ENCODE results near the gene GARIN5B. TPM values are rescaled to one million over a fixed set of nuclear protein-coding genes. Genes with fewer than 3 reads are reported as not detected.
A peak's percentile ranks its signal among the peaks of the same experiment; 100 is the strongest.

Gene GARIN5B
- total RNA-seq, 6 donors from 2014 or later: not detected

- no peak for ATAC-seq (ENCODE audit: low FRiP score in 2 of 2)
- DNase-seq: peak in 1 of 2 donors; percentile 84
- Histone ChIP-seq H3K36me3 (no peaks in the 10 kb centered on the region), H3K27ac (peak overlapping the region in 1 of 4 donors; percentile 39), H3K27me3 (peaks cover 1 to 49% (median 26%) of the 10 kb centered on the region in 4 donors), H3K9me3 (no peaks in the 10 kb centered on the region), H3K4me3 (no peak overlapping the region), H3K4me1 (peaks cover 7 to 23% (median 17%) of the 10 kb centered on the region in 4 donors)
- 10 to 19% methylated on average over 18 to 29 of the region's 31 CpGs for WGBS, 2 donors
- TF ChIP-seq POLR2A (IDR thresholded peaks at IDR 0.05) (no peak), CTCF (IDR thresholded peaks at IDR 0.05) (no peak), POLR2AphosphoS5 (IDR thresholded peaks at IDR 0.05) (no peak), EP300 (IDR thresholded peaks at IDR 0.05) (no peak)
These were observed 11.1 kb upstream of the GARIN5B start for GRCh38 chr19:55373993-55374757.

GRCh38 chr19:55373306-55373992 is 10.4 kb upstream of the GARIN5B start:
- no peak overlapping the region for H3K4me3 ChIP-seq
- no peak overlapping the region for H3K27ac ChIP-seq
- TF ChIP-seq EP300 (IDR thresholded peaks at IDR 0.05) (no peak), CTCF (IDR thresholded peaks at IDR 0.05) (no peak), POLR2A (IDR thresholded peaks at IDR 0.05) (no peak), POLR2AphosphoS5 (IDR thresholded peaks at IDR 0.05) (no peak)
- DNase-seq (no peak), ATAC-seq (ENCODE audit: low FRiP score in 2 of 2) (no peak)
- peaks cover 11 to 29% (median 21%) of the 10 kb centered on the region in 4 donors for H3K4me1 ChIP-seq
- H3K36me3 ChIP-seq: no peaks in the 10 kb centered on the region
- H3K9me3 ChIP-seq: no peaks in the 10 kb centered on the region
- 46 to 48% methylated on average over 7 of the region's 9 CpGs for WGBS, 2 donors
- peaks cover 1 to 56% (median 30%) of the 10 kb centered on the region in 4 donors for H3K27me3 ChIP-seq

- no peak for DNase-seq
- peaks cover 11 to 29% (median 21%) of the 10 kb centered on the region in 4 donors for H3K4me1 ChIP-seq
- no peak overlapping the region for H3K4me3 ChIP-seq
- TF ChIP-seq EP300 (IDR thresholded peaks at IDR 0.05): no peak
- H3K27me3 ChIP-seq: peaks cover 1 to 60% (median 34%) of the 10 kb centered on the region in 4 donors
- H3K9me3 ChIP-seq: no peaks in the 10 kb centered on the region
- no peak overlapping the region for H3K27ac ChIP-seq
- H3K36me3 ChIP-seq: no peaks in the 10 kb centered on the region
- 30 to 37% methylated on average over 9 to 20 of the region's 24 CpGs for WGBS, 2 donors
- no peak for ATAC-seq (ENCODE audit: low FRiP score in 2 of 2)
These were observed 9.4 kb upstream of the GARIN5B start for GRCh38 chr19:55372316-55373081.

- H3K36me3 ChIP-seq: no peaks in the 10 kb centered on the region
- H3K27ac ChIP-seq: no peak within 1 kb of the TSS
- H3K27me3 ChIP-seq: peaks cover 1 to 58% (median 34%) of the 10 kb centered on the region in 4 donors
- WGBS, 2 donors: 6 to 19% methylated on average over 18 to 31 of the region's 32 CpGs
- ATAC-seq (ENCODE audit: low FRiP score in 2 of 2): peak in 1 of 2 donors; percentile 9
- no peak for DNase-seq
- H3K4me3 ChIP-seq: peak within 1 kb of the TSS in 3 of 4 donors; percentile 17 to 38 (median 25)
- no peaks in the 10 kb centered on the region for H3K9me3 ChIP-seq
- peaks cover 11 to 29% (median 21%) of the 10 kb centered on the region in 4 donors for H3K4me1 ChIP-seq
- TF ChIP-seq POLR2A (IDR thresholded peaks at IDR 0.05): no peak
- no peak for TF ChIP-seq CTCF (IDR thresholded peaks at IDR 0.05)
- TF ChIP-seq POLR2AphosphoS5 (IDR thresholded peaks at IDR 0.05): no peak
- no peak for TF ChIP-seq EP300 (IDR thresholded peaks at IDR 0.05)
These were observed 7.4 kb upstream of the GARIN5B start, which contains the start of gene IL11 for GRCh38 chr19:55370305-55370988. Gene IL11 (minus strand): TSS chr19:55370463. CDS start chr19:55370310, 153 bp downstream.

Measured in upper lobe of left lung (tissue), 6 donors.